Superior temporal gyrus (tissue), 1 donor: Measurements from ENCODE around the gene KISS1R.
"Not testable (repeated sequence)": the region's sequence is repeated elsewhere in the genome, so short reads cannot be mapped to it uniquely, and the experiment has no call there.

Experiments
- DNase-seq: peaks from one replicate; pipeline ENCODE4 v3.0.0-alpha.2; 2016; ENCODE audit errors: extremely low spot score

The KISS1R gene

DNA sequence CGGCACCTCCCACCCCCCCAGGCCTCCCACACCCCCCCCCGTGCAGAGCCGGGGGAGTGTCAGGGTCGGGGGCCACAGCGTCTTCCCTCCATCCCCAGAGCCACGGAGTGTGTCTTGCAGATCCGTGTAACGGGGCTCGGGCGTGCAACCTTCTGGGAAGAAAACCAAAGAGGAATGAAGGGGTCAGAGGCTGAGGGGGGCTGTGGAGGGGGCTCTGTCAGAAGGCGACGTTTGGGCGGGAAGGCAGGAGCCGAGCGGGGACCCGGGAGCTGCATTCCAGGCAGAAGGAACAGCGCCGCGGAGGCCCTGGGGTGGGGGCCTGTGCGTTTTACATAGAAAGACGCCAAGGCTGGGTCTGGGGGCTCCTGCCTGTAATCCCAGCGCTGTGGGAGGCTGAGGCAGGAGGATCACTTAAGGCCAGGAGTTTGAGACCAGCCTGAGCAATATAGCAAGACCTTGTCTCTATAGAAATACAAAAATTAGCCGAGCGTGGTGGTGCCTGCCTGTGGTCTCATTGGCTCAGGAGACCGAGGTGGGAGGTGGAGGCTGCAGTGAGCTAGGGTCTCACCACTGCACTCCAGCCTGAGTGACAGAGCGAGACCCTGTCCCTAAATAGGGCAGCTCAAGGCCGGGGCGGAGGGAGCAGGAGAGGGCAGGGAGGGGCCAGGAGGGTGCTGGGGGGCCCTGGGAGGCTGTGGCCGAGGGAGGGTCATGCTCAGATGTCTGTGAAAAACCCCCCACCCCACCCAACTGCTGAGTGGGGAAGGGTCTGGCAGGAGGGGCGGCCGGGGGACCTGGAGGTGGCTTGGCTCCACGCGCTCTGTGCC lies 36.5 kb downstream of the KISS1R start:
- DNase-seq = no peak

DNA sequence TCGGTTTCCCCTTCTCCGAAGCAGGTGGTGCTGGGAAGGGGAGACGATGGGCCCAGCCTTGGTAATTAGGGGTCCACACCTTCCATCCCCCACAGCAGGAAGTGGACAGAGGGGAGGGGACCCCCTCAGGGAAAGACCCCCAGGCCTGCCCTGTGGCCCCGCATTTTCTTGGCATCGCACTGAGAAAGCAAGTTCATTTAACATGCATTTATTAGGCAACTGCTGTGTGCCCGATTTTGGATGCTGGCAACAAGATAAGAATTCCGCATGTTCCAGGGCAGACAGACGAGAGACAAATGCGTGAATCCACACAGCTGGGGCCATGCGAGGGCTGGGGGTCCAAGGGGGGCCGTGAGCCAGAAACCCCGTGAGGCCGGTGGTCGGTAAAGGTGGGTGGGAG lies 37.1 kb downstream of the KISS1R start:
- no peak for DNase-seq

DNA sequence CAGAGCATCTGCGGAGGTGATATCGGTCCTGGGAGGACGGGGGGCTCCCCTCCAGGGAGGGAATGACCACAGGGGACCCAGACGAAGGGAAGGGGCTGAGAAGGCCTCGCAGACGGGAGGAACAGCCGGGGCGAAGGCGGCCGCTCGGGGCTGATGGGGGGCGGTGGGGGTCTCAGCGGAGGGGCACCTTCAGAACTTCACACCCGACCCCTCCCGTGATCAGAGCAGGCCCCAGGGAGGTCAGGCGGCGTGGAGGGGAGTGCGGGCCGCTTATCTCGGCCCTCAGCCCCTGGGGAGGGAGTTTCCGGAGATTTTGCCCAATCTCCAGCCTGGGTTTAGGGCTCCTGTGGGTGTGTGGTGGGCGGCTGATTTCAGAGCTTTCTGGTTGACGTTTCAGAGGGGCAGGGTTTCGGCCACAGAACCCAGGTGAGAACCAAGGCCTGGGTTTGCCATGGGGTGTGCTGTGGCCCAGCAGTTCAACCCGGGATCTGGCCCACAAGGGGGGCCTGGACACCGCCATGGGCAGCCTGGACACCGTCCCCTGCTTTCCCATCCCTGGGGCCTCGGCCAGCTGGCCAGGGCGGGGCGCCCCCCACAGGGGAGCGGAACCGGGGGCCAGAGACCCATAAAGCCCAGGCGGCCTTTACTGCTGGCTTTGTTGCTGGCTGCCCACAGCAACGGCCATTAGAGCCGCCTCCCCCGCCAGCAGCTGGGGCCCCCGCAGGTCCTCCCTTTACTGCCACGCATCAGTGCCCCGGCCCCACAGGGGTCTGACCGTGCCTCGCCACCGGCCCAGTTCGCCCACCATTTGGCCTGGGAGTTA lies 37.8 kb downstream of the KISS1R start:
- DNase-seq = no peak

DNA sequence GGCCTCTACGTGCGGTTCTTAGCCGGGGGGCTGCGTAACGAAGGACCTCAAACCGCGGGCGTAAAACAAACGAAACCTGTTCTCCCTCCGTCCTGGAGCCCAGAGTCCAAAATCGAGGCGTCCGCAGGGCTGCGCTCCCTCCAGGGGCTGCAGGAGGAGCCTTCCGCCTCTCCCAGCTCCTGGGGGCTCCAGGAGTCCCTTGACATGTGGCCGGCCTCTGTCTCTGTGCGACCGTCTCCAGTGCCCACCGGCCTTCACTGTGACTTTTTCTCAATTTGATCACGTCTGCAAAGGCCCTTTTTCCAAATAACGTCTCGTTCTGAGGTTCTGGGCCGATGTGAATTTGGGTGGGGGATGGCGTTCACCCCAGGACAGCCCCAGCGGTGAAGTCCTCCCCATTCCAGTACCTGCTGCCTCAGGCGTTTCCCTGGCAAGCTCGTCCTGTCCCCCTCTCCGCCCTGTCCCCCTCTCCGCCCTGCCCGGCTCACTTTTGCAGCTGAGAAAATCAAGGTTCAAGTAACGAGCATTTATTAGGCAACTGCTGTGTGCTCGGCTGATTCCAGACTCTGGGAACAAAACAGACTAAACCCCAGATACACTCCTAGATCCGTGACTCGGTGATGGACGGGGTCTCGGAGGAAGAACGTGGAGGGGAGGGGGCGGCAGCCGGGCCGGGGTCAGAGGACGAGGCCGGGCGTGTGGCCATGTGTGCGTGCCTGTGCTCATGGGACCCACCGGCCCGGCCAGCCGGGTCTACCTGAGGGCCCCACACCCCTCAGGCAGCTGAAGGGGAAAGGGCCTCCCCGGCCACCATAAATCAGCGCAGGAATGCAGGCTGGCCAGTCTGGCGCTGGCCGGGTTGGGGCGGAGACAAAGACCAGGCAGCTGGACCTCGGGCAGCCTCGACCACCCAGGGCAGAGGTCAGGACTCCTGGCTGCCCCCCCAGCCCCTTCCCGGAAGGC lies 39.0 kb downstream of the KISS1R start:
- DNase-seq = no peak

DNA sequence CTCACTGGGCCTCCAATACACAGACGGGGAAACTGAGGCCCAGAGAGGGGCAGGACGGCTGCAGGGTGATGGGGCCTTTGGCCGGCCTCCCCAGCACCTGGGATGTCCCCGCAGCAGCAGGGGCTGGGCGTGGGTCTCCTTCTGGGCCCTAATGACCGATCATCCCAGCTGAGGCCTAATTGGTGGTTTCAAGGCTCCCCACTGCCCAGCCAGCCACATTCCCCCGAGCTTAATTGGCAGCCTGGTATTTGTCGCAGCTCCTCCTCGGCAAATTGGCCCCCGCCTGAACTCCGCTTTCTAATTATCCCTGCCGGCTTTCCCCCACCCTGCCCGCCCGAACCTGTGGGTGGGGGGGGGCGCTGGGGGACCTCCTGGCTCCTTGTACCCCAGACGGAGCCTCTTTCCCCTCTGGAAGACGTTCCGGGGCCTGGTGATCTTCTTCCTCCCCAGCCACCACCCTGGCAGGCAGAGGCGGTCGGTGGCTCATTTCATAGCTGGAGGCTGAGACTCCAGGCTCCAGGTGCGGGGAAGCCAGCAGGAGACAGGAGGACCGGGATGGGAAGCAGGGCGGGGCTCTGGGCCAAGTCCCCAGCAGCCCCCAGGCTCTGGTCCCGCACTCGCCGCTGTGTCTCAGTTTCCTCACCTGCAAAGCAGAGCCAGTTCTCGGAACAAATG lies 39.8 kb downstream of the KISS1R start:
- DNase-seq = no peak

DNA sequence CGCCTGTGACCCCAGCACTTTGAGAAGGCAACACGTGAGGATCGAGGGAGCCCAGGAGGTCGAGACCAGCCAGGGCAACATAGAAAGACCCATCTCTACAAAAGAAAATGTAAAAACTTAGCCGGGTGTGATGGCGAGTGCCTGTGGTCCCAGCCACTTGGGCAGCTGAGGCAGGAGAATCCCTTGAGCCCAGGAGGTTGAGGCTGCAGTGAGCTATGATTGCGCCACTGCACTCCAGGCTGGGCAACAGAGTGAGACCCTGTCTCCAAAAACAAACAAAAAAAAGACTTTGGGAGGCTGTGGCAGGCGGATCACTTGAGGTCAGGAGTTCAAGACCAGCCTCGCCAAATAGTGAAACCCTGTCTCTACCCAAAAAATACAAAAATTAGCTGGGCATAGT lies 40.4 kb downstream of the KISS1R start:
- DNase-seq = not testable (repeated sequence)

DNA sequence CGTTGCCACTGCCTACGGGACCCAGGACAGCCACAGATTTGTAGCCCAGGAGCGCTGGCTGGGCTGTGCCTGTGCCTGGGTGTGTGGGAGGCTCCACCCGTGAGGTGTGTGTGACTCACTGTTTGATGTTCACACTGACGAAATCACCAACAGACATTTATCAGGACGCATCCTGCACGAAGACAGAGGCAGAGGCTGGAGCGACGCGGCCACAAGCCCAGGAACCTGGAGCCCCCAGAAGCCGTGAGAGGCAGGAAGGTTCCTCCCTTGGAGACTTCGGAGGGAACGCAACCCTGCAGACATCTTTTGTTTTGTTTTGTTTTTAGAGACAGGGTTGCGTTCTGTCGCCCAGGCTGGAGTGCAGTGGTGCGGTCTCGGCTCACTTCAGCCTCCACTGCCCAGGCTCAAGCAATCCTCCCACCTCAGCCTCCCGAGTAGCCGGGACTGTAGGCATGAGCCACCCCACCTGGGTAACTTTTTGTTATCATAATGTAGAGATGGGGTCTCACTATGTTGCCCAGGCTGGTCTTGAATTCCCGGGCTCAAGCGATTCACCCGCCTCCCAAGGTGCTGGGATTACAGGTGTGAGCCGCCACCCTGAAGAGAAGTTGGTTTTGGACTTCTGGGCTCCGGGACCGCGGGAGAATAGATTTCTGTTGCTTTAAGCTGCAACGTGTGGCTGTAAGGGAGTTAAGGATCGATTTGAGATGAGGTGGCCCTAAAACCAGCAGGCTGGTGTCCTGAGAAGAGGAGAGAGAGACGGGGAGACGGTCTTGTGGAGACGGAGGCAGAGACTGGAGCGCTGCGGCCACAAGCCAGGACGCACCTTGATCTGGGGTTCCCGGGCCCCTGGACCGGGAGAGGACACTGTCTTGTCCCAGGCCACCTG lies 42.1 kb downstream of the KISS1R start:
- peak; percentile 10 for DNase-seq

DNA sequence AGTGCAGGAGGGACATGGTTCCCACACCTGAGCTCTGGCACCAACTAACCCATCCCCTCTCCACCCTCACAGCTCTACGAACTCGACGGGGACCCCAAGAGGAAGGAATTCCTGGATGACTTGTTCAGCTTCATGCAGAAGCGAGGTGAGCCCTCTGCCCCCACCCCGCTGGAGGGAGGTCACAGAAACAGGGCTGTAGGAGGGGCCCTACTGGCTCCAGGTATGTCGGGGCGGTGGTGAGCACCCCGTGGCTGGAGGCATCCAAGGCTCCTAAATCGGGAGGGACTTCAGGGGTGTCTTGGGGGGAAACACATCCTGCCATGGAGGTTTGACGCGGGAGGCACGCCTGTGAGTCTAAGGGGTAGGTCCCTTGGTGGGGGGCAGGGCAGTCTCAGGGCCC lies 42.9 kb downstream of the KISS1R start:
- no peak for DNase-seq

DNA sequence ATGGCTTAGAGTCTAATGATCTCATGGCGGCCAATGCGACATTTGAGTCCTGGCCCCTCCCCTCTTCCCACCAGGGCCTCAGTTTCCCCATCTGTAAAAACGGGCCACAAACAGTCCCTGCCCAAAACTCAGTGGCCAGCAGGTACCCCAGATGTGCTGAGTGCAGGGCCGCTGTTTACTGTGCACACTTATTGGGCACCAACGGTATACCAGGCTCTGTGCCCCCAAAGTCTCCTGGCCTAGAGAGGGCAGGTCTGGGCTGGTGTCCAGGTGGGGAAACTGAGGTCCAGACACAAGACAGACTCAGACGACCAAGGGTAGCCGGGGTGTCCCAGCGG lies 43.4 kb downstream of the KISS1R start:
- no peak for DNase-seq

DNA sequence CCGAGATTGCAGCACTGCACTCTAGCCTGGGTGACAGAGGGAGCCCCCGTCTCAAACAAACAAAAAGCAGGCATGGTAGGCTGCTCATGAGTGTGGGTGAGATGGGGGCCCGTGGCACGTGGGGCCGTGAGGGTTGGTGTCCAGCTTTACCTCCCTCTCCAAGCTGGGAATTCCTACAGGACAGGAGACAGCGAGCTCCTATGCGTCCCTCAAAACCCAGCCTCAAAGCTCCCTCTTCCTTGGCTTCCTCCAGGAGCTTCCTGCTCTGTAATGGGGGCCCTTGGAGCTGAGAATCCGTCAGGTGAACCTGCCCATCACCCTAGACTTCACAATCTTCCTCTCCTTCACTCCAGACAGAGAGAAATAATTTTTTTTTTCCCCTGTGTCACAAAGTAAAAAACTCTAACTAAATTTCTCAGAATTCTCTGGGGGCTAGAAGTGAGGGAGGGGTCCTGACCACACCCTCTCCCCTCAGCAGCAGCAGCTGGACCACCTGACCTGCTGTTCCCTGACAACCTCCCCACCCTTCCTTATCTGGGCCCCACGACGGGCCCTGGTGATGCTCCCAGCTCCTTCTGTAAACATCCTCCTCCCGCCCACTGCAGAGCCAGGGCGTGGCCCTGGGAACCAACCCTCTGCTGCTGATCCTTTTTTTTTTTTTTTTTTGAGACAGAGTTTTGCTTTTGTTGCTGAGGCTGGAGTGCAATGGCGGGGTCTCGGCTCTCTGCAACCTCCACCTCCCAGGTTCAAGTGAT lies 44.9 kb downstream of the KISS1R start:
- no peak for DNase-seq

DNA sequence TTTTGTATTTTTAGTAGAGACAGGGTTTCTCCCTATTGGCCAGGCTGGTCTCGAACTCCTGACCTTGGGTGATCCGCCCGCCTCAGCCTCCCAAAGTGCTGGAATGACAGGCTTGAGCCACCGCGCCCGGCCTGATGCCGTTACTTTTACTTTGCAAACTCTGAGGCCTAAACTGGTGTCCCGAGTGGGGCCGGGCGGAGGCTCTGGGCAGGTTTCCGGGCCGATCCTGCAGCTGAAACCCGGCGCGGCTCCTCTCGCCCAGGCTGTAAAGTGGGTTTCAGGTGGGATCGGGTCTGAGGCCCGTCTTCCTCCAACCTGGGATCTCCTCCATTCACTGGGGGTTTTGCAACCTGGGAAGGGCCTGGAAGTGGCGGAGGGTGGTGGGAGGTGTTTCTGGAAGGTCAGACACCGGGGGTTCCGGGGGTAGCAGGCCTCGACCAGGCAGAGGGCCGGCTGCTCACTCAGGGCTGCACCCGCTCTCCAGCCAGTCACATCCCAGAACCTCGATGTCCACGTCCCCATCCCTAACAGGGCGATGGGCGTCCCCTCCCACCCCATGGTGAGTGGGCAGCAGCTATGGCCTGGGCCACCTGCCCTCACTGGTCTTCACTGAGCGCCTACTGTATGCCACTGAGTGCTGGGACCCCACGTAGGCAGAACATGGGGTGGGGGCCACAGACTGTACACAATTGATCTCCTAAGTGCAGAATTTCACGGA lies 45.7 kb downstream of the KISS1R start:
- DNase-seq = no peak

DNA sequence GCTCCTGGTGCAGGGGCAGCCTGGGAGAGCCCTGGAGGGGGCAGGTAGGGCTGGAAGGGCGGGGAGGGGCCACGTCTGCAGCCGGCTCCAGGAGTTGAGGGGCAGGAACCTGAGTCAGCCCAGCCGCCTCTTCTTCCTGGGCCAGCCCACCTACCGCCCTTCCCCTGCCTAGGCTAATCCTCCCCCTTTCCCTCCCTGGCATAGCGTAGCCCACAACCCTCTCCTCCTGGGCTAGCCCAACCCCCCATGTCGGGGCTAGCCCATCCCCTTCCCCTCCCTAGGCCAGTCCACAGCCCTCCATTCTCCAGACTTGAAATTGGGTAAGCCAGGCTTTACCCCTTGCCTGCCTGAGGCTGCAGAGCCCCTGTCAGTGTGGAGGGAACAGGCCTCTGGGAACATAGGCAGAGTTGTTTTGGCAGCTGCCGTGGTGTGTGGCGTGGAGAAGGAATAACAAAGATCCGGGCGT lies 46.4 kb downstream of the KISS1R start:
- DNase-seq = no peak

DNA sequence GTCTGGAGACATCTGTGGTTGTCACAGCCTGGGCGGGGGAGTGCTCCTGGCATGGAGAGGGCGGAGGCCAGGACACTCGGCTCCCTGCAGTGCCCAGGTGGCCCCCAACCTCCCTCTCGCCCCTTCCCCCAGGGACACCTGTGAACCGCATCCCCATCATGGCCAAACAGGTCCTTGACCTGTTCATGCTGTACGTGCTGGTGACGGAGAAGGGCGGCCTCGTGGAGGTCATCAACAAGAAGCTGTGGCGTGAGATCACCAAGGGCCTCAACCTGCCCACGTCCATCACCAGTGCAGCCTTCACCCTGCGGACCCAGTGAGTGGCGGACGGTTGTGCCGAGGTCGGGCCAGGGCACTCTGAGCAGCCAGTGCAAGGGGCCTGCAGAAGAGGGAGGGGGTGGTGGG lies 47.0 kb downstream of the KISS1R start:
- no peak for DNase-seq

DNA sequence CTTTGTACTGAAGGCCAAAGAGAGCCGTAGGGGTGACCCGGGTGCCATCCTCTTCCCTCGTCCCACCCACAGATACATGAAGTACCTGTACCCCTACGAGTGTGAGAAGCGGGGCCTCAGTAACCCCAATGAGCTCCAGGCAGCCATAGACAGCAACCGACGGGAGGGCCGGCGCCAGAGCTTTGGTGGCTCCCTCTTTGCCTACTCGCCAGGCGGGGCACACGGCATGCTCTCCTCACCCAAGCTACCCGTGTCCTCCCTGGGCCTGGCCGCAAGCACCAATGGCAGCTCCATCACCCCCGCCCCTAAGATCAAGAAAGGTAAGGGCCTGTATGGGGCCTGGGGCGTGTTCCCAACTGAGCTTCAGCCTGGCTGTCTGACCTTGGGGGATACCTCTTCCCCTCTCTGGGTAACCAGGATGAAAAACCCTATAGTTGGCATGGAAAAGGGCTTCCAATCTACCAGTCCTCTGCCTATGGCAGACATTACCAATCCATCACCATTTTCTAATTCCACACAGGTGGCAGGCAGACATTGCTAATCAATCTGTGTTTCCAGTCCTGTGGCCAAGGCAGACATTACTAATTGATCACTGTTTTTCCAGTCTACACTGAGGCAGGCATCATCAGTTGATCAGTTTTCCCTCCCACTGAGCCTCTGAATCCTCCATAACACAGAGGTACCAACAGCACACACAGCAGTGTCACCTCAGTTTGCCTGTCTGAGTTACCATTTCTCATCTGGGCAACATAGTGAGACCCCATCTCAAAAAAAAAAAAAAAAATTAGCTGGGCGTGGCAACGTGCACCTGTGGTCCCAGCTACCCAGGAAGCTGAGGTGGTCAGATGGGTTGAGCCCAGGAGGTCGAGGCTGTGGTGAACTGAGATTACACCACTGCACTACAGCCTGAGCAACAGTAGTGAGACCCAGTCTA lies 47.9 kb downstream of the KISS1R start:
- DNase-seq = no peak

DNA sequence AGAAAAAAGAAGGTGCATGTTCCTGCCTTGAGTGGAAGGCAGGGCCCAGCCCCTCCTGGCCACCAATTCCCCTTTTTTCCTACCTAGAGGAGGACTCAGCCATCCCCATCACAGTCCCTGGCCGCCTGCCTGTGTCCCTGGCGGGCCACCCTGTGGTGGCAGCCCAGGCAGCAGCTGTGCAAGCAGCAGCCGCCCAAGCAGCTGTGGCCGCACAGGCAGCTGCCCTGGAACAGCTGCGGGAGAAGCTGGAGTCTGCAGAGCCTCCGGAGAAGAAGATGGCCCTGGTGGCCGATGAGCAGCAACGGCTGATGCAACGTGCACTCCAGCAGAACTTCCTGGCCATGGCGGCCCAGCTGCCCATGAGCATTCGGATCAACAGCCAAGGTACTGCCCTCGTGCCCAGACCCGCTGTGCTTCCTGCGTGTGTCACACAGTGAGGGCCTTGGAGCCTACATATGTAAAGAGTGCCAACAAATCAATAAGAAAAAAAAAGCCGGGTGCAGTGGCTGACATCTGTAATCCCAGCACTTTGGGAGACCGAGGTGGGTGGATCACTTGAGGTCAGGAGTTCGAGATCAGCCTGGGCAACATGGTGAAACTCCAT lies 49.5 kb downstream of the KISS1R start:
- no peak for DNase-seq
